Superior temporal gyrus (tissue), 1 donor: ENCODE data around the gene NCKAP5.
A peak's percentile ranks its signal among the peaks of the same experiment; 100 is the strongest.

Experiments
- DNase-seq: peaks from one replicate; pipeline ENCODE4 v3.0.0-alpha.2; 2016; ENCODE audit errors: extremely low spot score

Gene NCKAP5

GRCh38 chr2:132636346-132636745, 931.9 kb downstream of the NCKAP5 start:
- DNase-seq, result no peak

GRCh38 chr2:132633635-132634034, 934.6 kb downstream of the NCKAP5 start:
- DNase-seq, result no peak

GRCh38 chr2:132632000-132632649, 936.1 kb downstream of the NCKAP5 start:
- peak; percentile 45 for DNase-seq

- DNase-seq, result no peak
Observed at GRCh38 chr2:132627536-132627935, 940.7 kb downstream of the NCKAP5 start.

GRCh38 chr2:132623096-132623839, 945.0 kb downstream of the NCKAP5 start:
- DNase-seq, result no peak
